SKM-1 (cell line): ENCODE measurements around the gene ZGPAT.
"Not testable (repeated sequence)": the region's sequence is repeated elsewhere in the genome, so short reads cannot be mapped to it uniquely, and the experiment has no call there.

Source experiments
- DNase-seq: peaks from one replicate; lab custom pipeline; 2025; ENCODE audit not compliant: unreplicated experiment; lab: John Stamatoyannopoulos, UW

Gene ZGPAT

GRCh38 chr20:63702751-63703470, 4.9 kb upstream of the ZGPAT start:
- no peak for DNase-seq

GRCh38 chr20:63703471-63703975, 4.3 kb upstream of the ZGPAT start:
- no peak for DNase-seq

GRCh38 chr20:63703976-63704748, 3.7 kb upstream of the ZGPAT start:
- no peak for DNase-seq

GRCh38 chr20:63704749-63705117, 3.1 kb upstream of the ZGPAT start:
- DNase-seq, result no peak

GRCh38 chr20:63705232-63706026, 2.4 kb upstream of the ZGPAT start:
- DNase-seq, result no peak

- DNase-seq, result no peak
These were observed 1.7 kb upstream of the ZGPAT start for GRCh38 chr20:63706027-63706695.

GRCh38 chr20:63706852-63707557, 834 bp upstream of the ZGPAT start:
- no peak for DNase-seq

GRCh38 chr20:63708301-63709148, 686 bp downstream of the ZGPAT start:
- no peak for DNase-seq

GRCh38 chr20:63709149-63709527, 1.3 kb downstream of the ZGPAT start:
- DNase-seq, result no peak

- no peak for DNase-seq
These were observed 3.3 kb downstream of the ZGPAT start for GRCh38 chr20:63711085-63711645.

- no peak for DNase-seq
These were observed 4.4 kb downstream of the ZGPAT start for GRCh38 chr20:63712191-63712590.

GRCh38 chr20:63714858-63715257, 7.0 kb downstream of the ZGPAT start:
- no peak for DNase-seq

- DNase-seq, result no peak
These were observed 11.2 kb downstream of the ZGPAT start for GRCh38 chr20:63718996-63719395.

- not testable (repeated sequence) for DNase-seq
These were observed 15.3 kb downstream of the ZGPAT start for GRCh38 chr20:63722967-63723622.

GRCh38 chr20:63730189-63730733, 22.4 kb downstream of the ZGPAT start:
- not testable (repeated sequence) for DNase-seq

- no peak for DNase-seq
These were observed 23.6 kb downstream of the ZGPAT start for GRCh38 chr20:63731410-63731809.

- DNase-seq, result no peak
These were observed 24.6 kb downstream of the ZGPAT start for GRCh38 chr20:63732118-63733095.
